Vagina (tissue), 2 donors: ENCODE measurements around the gene ERF. TPM values are rescaled to one million over a fixed set of nuclear protein-coding genes. Genes with fewer than 3 reads are reported as not detected.

Experiments
- DNase-seq, 2 donors: peaks; one replicate each; pipeline ENCODE4 v3.0.0-alpha.2; 2017; ENCODE audit errors: extremely low spot score in 2 of 2
- H3K27ac ChIP-seq: fragments of 200-600 bp; sonication (generic); one replicate; pipeline ENCODE4 v1.5.1; 2019
- H3K27me3 ChIP-seq: fragments of 200-600 bp; sonication (generic); one replicate; pipeline ENCODE4 v1.5.1; 2019
- H3K36me3 ChIP-seq, 2 donors: fragments of 200-600 bp; sonication (generic); one replicate each; pipeline ENCODE4 v1.5.1; 2017 to 2019
- H3K4me1 ChIP-seq: fragments of 200-600 bp; sonication (generic); one replicate; pipeline ENCODE4 v1.5.1; 2019
- H3K4me3 ChIP-seq, 2 donors: fragments of 200-600 bp; sonication (generic); 1 replicate in 1 of 2; 2 replicates in 1 of 2; pipeline ENCODE4 v1.5.1; 2016 to 2019
- H3K9me3 ChIP-seq: fragments of 200-600 bp; sonication (generic); one replicate; pipeline ENCODE4 v1.5.1; 2019
- CTCF ChIP-seq, 3 experiments: fragments of 450-650 bp in 2 of 3; fragments of 200-600 bp in 1 of 3; sonication (generic) in 1 of 3; IDR thresholded peaks; one replicate each; pipeline ENCODE4 v1.5.1; 2017 to 2019; ENCODE audit warnings: antibody characterized with exemption in 3 of 3, mild to moderate bottlenecking in 2 of 3, moderate library complexity in 2 of 3
- POLR2A ChIP-seq, 2 donors: fragments of 450-650 bp; IDR thresholded peaks; one replicate each; pipeline ENCODE4 v1.6.1; 2017; ENCODE audit warnings: antibody characterized with exemption in 2 of 2, mild to moderate bottlenecking in 2 of 2, moderate library complexity in 2 of 2
- POLR2AphosphoS5 ChIP-seq, 2 donors: sonication (generic); formaldehyde crosslinking; IDR thresholded peaks; one replicate each; pipeline ENCODE4 v1.9.0; 2017; ENCODE audit warnings: antibody characterized with exemption in 2 of 2, mild to moderate bottlenecking in 2 of 2, low read depth in 1 of 2; ENCODE audit not compliant: insufficient read depth in 1 of 2
- intact Hi-C: fragments of 100-400 bp; cut with DNase I; formaldehyde crosslinking; loops from one replicate; pipeline ENCODE4 v1.15.1; 2023
- total RNA-seq: library from RNA; depleted of rRNA; stranded (reverse); fragments of >200 nt; gene quantifications from one replicate; pipeline ENCODE4 v1.2.3, GENCODE V29; 2016

The ERF gene
- total RNA-seq, 1 donor from 2014 or later, result 44.7 TPM

- TF ChIP-seq CTCF (IDR thresholded peaks at IDR 0.05) (no peak), POLR2AphosphoS5 (IDR thresholded peaks at IDR 0.05; ENCODE audit: insufficient read depth in 1 of 2, low read depth in 1 of 2) (no peak), POLR2A (IDR thresholded peaks at IDR 0.05) (no peak)
- Histone ChIP-seq H3K4me3 (peak overlapping the region in 1 of 2 donors; percentile 9), H3K4me1 (peaks cover 53% of the 10 kb centered on the region), H3K27ac (peak overlapping the region; percentile 100), H3K9me3 (no peaks in the 10 kb centered on the region), H3K36me3 (peaks cover 0 to 17% of the 10 kb centered on the region in 2 donors), H3K27me3 (no peaks in the 10 kb centered on the region)
- intact Hi-C loops, result no loop called here
- no peak for DNase-seq
Measured at GRCh38 chr19:42250183-42250665, 4.7 kb downstream of the ERF start.

GRCh38 chr19:42249769-42250168 is 5.2 kb downstream of the ERF start:
- Histone ChIP-seq H3K36me3 (peaks cover 0 to 17% of the 10 kb centered on the region in 2 donors), H3K27ac (peak overlapping the region; percentile 100), H3K27me3 (no peaks in the 10 kb centered on the region), H3K4me3 (no peak overlapping the region), H3K9me3 (no peaks in the 10 kb centered on the region), H3K4me1 (peaks cover 56% of the 10 kb centered on the region)
- no peak for DNase-seq
- intact Hi-C loops, result no loop called here
- TF ChIP-seq POLR2A (IDR thresholded peaks at IDR 0.05) (no peak), POLR2AphosphoS5 (IDR thresholded peaks at IDR 0.05; ENCODE audit: insufficient read depth in 1 of 2, low read depth in 1 of 2) (no peak)

- H3K27me3 ChIP-seq, result no peaks in the 10 kb centered on the region
- H3K4me3 ChIP-seq, result no peak overlapping the region
- TF ChIP-seq POLR2A (IDR thresholded peaks at IDR 0.05) (no peak), CTCF (IDR thresholded peaks at IDR 0.05) (no peak), POLR2AphosphoS5 (IDR thresholded peaks at IDR 0.05; ENCODE audit: insufficient read depth in 1 of 2, low read depth in 1 of 2) (no peak)
- H3K9me3 ChIP-seq, result no peaks in the 10 kb centered on the region
- peaks cover 57% of the 10 kb centered on the region for H3K4me1 ChIP-seq
- H3K36me3 ChIP-seq, result peaks cover 0 to 17% of the 10 kb centered on the region in 2 donors
- intact Hi-C loops, result no loop called here
- DNase-seq, result no peak
- peak overlapping the region; percentile 100 for H3K27ac ChIP-seq
Measured at GRCh38 chr19:42249149-42249750, 5.7 kb downstream of the ERF start.

- Histone ChIP-seq H3K4me1 (peaks cover 64% of the 10 kb centered on the region), H3K9me3 (no peaks in the 10 kb centered on the region), H3K36me3 (peaks cover 0 to 17% of the 10 kb centered on the region in 2 donors), H3K27me3 (no peaks in the 10 kb centered on the region), H3K27ac (no peak overlapping the region), H3K4me3 (no peak overlapping the region)
- DNase-seq, result no peak
- intact Hi-C loops, result no loop called here
- TF ChIP-seq CTCF (IDR thresholded peaks at IDR 0.05) (no peak), POLR2AphosphoS5 (IDR thresholded peaks at IDR 0.05; ENCODE audit: insufficient read depth in 1 of 2, low read depth in 1 of 2) (peak in 1 of 2 donors; percentile 20)
Measured at GRCh38 chr19:42248270-42249148, 6.4 kb downstream of the ERF start.

- no peak for TF ChIP-seq POLR2A (IDR thresholded peaks at IDR 0.05)
- TF ChIP-seq CTCF (IDR thresholded peaks at IDR 0.05), result no peak
- no peak for TF ChIP-seq POLR2AphosphoS5 (IDR thresholded peaks at IDR 0.05; ENCODE audit: insufficient read depth in 1 of 2, low read depth in 1 of 2)
- no peaks in the 10 kb centered on the region for H3K27me3 ChIP-seq
- H3K4me1 ChIP-seq, result peaks cover 60% of the 10 kb centered on the region
- H3K36me3 ChIP-seq, result peaks cover 0 to 17% of the 10 kb centered on the region in 2 donors
- H3K27ac ChIP-seq, result no peak overlapping the region
- intact Hi-C loops, result no loop called here
- no peak overlapping the region for H3K4me3 ChIP-seq
- DNase-seq, result no peak
- no peaks in the 10 kb centered on the region for H3K9me3 ChIP-seq
Measured at GRCh38 chr19:42247640-42248199, 7.2 kb downstream of the ERF start.
